Measurements from ENCODE around the gene GNG12.
A peak's percentile ranks its signal among the peaks of the same experiment; 100 is the strongest.

The GNG12 gene

DNA sequence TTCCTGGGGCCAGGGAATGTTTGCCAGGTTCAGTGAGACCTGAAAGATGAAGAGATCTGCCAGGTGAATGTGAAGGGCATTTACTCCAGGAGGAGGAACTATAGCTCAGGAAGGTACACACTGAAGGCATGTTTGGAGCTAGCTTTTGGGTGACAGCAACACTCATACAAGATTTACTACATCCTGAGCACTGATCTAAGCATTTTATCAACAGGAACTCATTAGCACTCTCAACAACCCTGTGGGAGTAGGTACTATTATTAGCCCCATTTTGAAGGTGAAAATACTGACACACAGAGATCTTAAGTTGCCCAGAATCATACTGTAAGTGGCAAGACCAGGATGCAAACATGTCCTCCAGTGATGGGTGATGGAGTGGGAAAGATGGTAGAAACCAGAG, 141.6 kb downstream of the GNG12 start:
- no peak for DNase-seq

GRCh38 chr1:67690411-67690810, 142.9 kb downstream of the GNG12 start:
- DNase-seq = no peak

DNA sequence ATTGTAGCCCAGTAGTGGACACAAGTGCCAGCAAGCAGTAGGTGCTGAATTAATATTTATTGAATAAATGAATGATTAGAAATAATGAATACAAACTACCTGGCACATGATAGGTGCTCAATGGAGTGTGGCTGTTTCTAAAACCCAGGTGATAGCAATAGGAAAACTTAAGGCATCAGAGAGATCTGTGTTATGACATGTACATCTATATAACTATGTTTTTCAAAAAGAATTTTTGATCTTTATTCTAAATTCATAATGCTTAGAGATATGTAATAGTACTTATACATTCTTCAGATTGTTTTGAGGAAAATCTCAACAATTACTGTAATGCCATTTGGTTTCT, 143.3 kb downstream of the GNG12 start:
- DNase-seq = no peak

DNA sequence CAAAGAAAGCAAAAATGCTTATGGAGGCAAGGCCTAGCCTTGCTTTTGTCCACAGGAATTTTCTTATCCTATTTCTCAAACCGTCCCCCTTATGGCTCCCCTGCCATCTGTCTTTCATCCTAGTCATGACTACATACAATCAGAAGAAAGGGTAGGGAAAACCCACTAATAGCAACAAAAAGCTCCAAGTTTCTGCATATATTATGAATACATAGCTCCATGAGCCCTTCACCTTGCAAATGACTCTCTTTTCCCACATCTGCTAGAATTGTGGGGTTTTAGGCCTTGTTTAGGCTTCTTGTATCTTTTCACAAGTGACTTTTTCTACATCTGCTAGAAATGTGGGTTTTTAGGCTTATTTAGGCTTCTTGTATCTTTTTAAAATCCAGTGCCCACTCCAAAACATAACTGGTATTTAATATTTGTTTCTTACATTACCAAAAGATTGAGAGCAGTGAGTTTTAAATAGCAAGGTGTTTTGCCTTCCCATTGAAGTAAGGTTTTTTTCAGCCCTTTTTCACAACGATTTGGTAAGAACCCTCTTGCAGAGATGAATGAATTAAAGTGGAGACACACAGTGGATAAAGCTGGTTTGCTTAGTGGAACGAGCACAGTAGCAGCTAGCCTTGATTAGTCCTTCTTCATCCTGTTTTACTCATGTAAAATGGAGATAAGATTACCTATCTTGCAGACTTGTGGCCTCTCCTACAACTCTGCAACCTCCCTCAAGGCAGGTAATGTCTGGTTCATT, 143.8 kb downstream of the GNG12 start:
- no peak for DNase-seq

DNA sequence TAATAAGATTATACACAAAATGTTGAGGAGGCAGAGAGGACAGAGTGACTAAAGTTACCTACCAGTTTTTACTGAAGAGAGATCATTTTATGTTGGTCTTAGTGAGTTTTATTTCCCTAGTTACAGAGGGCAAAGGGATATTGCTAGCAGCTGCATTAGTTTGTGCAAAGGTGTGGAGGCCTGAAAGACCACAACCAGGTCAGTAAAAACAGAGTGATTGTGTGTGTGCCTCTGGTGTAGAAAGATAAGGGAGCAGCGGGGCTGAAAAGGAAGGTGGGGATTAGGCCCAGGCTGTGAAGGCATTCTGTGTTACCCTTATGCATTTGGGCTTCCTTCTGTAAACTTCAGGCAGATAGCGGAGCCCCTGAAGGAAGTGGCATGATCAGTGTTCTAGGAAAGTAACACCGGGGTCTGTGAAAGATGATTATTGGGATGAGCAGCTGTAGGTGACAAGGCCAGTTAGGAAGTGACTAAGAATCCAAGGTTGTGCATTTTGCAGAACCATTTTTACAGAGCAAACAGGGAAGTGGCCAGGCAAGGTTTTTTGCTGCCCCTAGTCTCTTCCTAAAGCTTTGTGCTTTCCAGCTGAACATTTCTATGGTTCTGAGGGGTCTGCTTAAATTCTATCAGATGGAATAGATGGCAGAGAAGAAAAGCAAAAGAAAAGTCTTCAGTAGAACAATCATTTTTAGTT, 144.6 kb downstream of the GNG12 start:
- no peak for DNase-seq

DNA sequence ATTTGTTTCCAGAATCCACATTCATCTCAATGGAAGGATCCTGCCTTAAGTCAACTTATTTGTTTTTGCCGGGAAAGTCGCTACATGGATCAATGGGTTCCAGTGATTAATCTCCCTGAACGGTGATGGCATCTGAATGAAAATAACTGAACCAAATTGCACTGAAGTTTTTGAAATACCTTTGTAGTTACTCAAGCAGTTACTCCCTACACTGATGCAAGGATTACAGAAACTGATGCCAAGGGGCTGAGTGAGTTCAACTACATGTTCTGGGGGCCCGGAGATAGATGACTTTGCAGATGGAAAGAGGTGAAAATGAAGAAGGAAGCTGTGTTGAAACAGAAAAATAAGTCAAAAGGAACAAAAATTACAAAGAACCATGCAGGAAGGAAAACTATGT, 145.6 kb downstream of the GNG12 start:
- DNase-seq = no peak

GRCh38 chr1:67687198-67687545, 146.1 kb downstream of the GNG12 start:
- DNase-seq = no peak

DNA sequence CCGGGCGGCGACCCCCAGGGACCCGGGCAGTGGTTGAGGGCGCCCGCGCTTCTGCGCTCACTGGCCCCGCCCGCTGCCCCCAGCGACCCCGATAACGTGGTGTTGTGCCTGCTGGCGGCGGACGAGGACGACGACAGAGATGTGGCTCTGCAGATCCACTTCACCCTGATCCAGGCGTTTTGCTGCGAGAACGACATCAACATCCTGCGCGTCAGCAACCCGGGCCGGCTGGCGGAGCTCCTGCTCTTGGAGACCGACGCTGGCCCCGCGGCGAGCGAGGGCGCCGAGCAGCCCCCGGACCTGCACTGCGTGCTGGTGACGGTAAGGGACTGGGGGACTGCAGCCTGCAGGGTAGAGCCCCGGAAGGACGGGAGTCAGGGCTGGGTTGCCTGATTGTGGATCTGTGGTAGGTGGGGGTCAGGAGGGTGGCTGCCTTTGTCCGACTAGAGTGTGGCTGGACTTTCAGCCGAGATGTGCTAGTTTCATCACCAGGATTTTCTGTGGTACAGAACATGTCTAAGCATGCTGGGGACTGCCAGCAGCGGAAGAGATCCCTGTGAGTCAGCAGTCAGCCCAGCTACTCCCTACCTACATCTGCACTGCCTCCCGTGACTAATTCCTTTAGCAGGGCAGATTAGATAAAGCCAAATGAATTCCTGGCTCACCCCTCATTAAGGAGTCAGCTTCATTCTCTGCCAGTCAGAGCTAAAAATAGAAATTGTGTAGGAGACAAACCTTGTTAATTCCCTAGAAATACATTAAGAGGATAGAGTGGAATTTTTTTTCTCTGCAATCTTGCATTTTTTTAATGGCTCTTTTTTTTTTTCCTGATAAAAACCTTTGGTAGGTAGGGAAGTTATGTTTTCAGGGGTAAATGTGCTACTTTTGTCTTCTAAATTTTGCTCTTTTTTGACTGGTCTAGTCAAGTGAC, 146.7 kb downstream of the GNG12 start:
- DNase-seq = peak; percentile 80

GRCh38 chr1:67685558-67686266, 147.6 kb downstream of the GNG12 start:
- peak; percentile 84 for DNase-seq

- peak; percentile 94 for DNase-seq
These were observed 148.2 kb downstream of the GNG12 start, which contains the start of gene GADD45A for GRCh38 chr1:67685067-67685557. Gene GADD45A, plus strand, starts transcription at chr1:67685201. Its CDS starts 294 bp downstream, at chr1:67685495.

DNA sequence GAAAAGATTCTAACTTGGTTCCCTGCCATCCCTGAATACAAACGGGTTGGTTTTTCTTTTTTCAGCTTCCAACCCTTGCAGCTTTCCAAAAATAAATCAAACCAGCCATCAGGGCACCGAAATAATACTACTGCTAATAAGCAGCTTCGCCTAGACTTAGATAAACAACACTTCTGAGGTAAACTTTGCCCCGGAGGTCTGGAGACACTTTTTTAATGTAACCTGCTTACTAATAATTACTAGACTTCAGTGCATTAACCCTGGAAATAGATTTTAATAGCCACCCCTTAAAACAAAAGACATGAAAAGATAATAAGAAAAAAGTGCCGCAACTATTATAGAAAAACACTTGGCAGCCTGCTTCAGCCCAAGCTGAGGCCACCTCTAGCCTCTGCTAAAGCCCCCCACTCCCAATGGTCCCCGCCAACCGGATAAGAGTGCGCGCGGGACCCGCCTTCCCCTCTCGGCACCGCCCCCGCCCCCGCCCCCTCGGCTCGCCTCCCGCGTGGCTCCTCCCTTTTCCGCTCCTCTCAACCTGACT, 148.7 kb downstream of the GNG12 start:
- no peak for DNase-seq

- DNase-seq = peak; percentile 79
These were observed 149.3 kb downstream of the GNG12 start for GRCh38 chr1:67683766-67684525.

- no peak for DNase-seq
These were observed 150.0 kb downstream of the GNG12 start for GRCh38 chr1:67683316-67683715.

- no peak for DNase-seq
These were observed 150.5 kb downstream of the GNG12 start for GRCh38 chr1:67682659-67683197.

- DNase-seq = no peak
These were observed 152.8 kb downstream of the GNG12 start for GRCh38 chr1:67680486-67680885.

- DNase-seq = no peak
These were observed 153.6 kb downstream of the GNG12 start for GRCh38 chr1:67679691-67680090.

- DNase-seq = no peak
These were observed 155.3 kb downstream of the GNG12 start for GRCh38 chr1:67677930-67678329.

- DNase-seq = no peak
These were observed 155.9 kb downstream of the GNG12 start for GRCh38 chr1:67677408-67677807.

GRCh38 chr1:67676946-67677345, 156.3 kb downstream of the GNG12 start:
- no peak for DNase-seq

DNA sequence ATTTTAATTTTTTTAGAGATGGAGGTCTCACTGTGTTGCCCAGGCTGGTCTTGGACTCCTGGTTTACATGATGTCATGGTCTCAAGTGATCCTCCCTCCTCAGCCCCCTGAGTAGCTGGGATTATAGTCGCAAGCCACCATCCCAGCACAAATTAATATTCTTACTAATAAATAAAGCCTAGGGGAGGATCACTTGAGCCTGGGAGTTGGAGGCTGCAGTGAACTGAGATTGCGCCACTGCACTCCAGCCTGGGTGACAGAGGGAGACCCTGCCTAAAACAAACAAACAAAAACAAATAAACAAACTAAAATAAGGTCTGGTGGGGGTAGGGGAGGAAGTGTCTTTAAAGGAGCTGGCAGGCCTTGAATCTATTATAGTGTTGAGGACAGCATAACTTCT, 157.0 kb downstream of the GNG12 start:
- no peak for DNase-seq

- no peak for DNase-seq
These were observed 157.5 kb downstream of the GNG12 start for GRCh38 chr1:67675800-67676199.

Data from activated CD8-positive, alpha-beta memory T cell treated with anti-CD3 and anti-CD28 coated beads for 24 hours (primary cell).